SK-N-SH (cell line): ENCODE results near the gene AGBL1. TPM values are rescaled to one million over a fixed set of nuclear protein-coding genes. Genes with fewer than 3 reads are reported as not detected.

Source experiments
- CTCF ChIA-PET: fragments of 300-600, 350-600 bp; formaldehyde crosslinking; extraction: SDS; loops from one replicate; lab custom pipeline; 2021; lab: Yijun Ruan, JAX
- POLR2A ChIA-PET: fragments of 350-600 bp; sonication (Branson Sonifier 250); formaldehyde crosslinking; extraction: SDS; loops from one replicate; lab custom pipeline; 2020; ENCODE audit warnings: antibody characterized with exemption, inconsistent platforms; lab: Yijun Ruan, JAX
- DNase-seq: peaks from one replicate; pipeline ENCODE4 v3.0.0; 2012
- H2AFZ ChIP-seq: fragments of 200-600 bp; sonication (generic); 2 replicates; pipeline ENCODE4 v1.8.1; 2016; ENCODE audit warnings: antibody characterized with exemption, mild to moderate bottlenecking, low read depth
- H3F3A ChIP-seq: fragments of 200-600 bp; sonication (generic); replicated peaks from 2 replicates; pipeline ENCODE3; 2016; ENCODE audit warnings: antibody characterized with exemption, mild to moderate bottlenecking; ENCODE audit not compliant: insufficient read depth
- H3K27ac ChIP-seq, 2 experiments: fragments of 200-500 bp in 1 of 2; fragments of 200-600 bp in 1 of 2; sonication (Bioruptor generic) in 1 of 2; sonication (generic), shearing (Covaris generic) in 1 of 2; 2 replicates each; pipeline versions ENCODE4 v1.5.1 to v1.6.1; 2014 to 2016; ENCODE audit warnings: low read depth in 2 of 2, inconsistent platforms in 1 of 2, low read length in 1 of 2, mild to moderate bottlenecking in 1 of 2, mixed read lengths in 1 of 2
- H3K27me3 ChIP-seq: fragments of 200-600 bp; sonication (generic), shearing (Covaris generic); 2 replicates; pipeline ENCODE4 v1.6.1; 2016; ENCODE audit warnings: mixed run types; ENCODE audit not compliant: insufficient read depth
- H3K36me3 ChIP-seq, 2 experiments: fragments of 200-500 bp in 1 of 2; fragments of 200-600 bp in 1 of 2; sonication (Bioruptor generic) in 1 of 2; sonication (generic) in 1 of 2; replicated peaks in 1 of 2; 2 replicates each; pipeline versions ENCODE3 to v1.5.1; 2014 to 2016; ENCODE audit warnings: low read length in 1 of 2, mild to moderate bottlenecking in 1 of 2; ENCODE audit not compliant: insufficient read depth in 2 of 2, control insufficient read depth in 1 of 2
- H3K4me1 ChIP-seq, 2 experiments: fragments of 200-500 bp in 1 of 2; fragments of 200-600 bp in 1 of 2; sonication (Bioruptor generic) in 1 of 2; sonication (generic), shearing (Covaris generic) in 1 of 2; 2 replicates each; pipeline versions ENCODE4 v1.5.1 to v1.6.1; 2014 to 2016; ENCODE audit warnings: low read depth in 1 of 2, low read length in 1 of 2, mixed run types in 1 of 2; ENCODE audit not compliant: insufficient read depth in 2 of 2, control insufficient read depth in 1 of 2
- H3K4me2 ChIP-seq: fragments of 200-600 bp; sonication (generic), shearing (Covaris generic); 2 replicates; pipeline ENCODE4 v1.6.1; 2017; ENCODE audit warnings: mixed run types
- H3K4me3 ChIP-seq, 2 experiments: fragments of 200-500 bp in 1 of 2; fragments of 200-600 bp in 1 of 2; sonication (Bioruptor generic) in 1 of 2; sonication (generic), shearing (Covaris generic) in 1 of 2; 2 replicates each; pipeline versions ENCODE4 v1.5.1 to v1.8.1; 2014 to 2016; ENCODE audit warnings: low read depth in 2 of 2, inconsistent platforms in 1 of 2, low read length in 1 of 2, mild to moderate bottlenecking in 1 of 2, mixed read lengths in 1 of 2, moderate library complexity in 1 of 2
- H3K79me2 ChIP-seq: fragments of 200-600 bp; sonication (generic); 2 replicates; pipeline ENCODE4 v1.8.1; 2017; ENCODE audit warnings: mild to moderate bottlenecking; ENCODE audit not compliant: insufficient read depth
- H3K9ac ChIP-seq: fragments of 200-600 bp; sonication (generic); 2 replicates; pipeline ENCODE4 v1.6.1; 2017; ENCODE audit warnings: mixed run types
- H3K9me2 ChIP-seq: fragments of 200-600 bp; sonication (generic); 2 replicates; pipeline ENCODE4 v1.6.1; 2017; ENCODE audit warnings: mixed run types
- H3K9me3 ChIP-seq: fragments of 200-600 bp; sonication (generic); 2 replicates; pipeline ENCODE4 v1.6.1; 2017; ENCODE audit warnings: mixed run types, mild to moderate bottlenecking, moderate library complexity
- H4K20me1 ChIP-seq: fragments of 200-600 bp; sonication (generic); 2 replicates; pipeline ENCODE4 v1.6.1; 2017; ENCODE audit warnings: mild to moderate bottlenecking, mixed run types; ENCODE audit not compliant: insufficient read depth
- CHD2 ChIP-seq: fragments of 150-350 bp; IDR thresholded peaks from 2 replicates; pipeline ENCODE4 v1.6.1; 2018; ENCODE audit warnings: low read length; ENCODE audit not compliant: partially characterized antibody
- ELF1 ChIP-seq: IDR thresholded peaks from 2 replicates; pipeline ENCODE4 v1.4.0; 2012
- EP300 ChIP-seq, 2 experiments: IDR thresholded peaks; 2 replicates each; pipeline versions ENCODE4 v1.4.0 to v1.6.1; 2012; ENCODE audit warnings: borderline replicate concordance in 1 of 2, low read depth in 1 of 2, low read length in 1 of 2
- EZH2phosphoT487 ChIP-seq: fragments of 200-600 bp; sonication (generic); IDR thresholded peaks from 2 replicates; pipeline ENCODE4 v1.6.1; 2017; ENCODE audit warnings: low read depth, mixed run types, mild to moderate bottlenecking, antibody characterized with exemption, moderate library complexity, borderline replicate concordance
- FOSL2 ChIP-seq: IDR thresholded peaks from 2 replicates; pipeline ENCODE4 v1.4.0; 2012; ENCODE audit warnings: low read depth, mild to moderate bottlenecking, moderate library complexity, borderline replicate concordance
- FOXM1 ChIP-seq: IDR thresholded peaks from 2 replicates; pipeline ENCODE4 v1.4.0; 2012; ENCODE audit warnings: low read depth, mild to moderate bottlenecking
- GABPA ChIP-seq: IDR thresholded peaks from 2 replicates; pipeline ENCODE4 v1.4.0; 2012; ENCODE audit warnings: low read depth, mild to moderate bottlenecking
- GATA2 ChIP-seq: sonication (generic); formaldehyde crosslinking; IDR thresholded peaks from 2 replicates; pipeline ENCODE4 v1.5.0; 2020; ENCODE audit warnings: mild to moderate bottlenecking, missing genetic modification reagents
- JUND ChIP-seq: IDR thresholded peaks from 2 replicates; pipeline ENCODE4 v1.4.0; 2012
- MXI1 ChIP-seq: IDR thresholded peaks from 2 replicates; pipeline ENCODE4 v1.6.1; 2012; ENCODE audit warnings: mild to moderate bottlenecking, low read depth, low read length, improper control_type of control experiment
- NFIC ChIP-seq: IDR thresholded peaks from 2 replicates; pipeline ENCODE4 v1.4.0; 2012; ENCODE audit warnings: borderline replicate concordance
- NRF1 ChIP-seq: IDR thresholded peaks from 2 replicates; pipeline ENCODE4 v1.6.1; 2012; ENCODE audit warnings: low read depth, mild to moderate bottlenecking, low read length
- POLR2AphosphoS5 ChIP-seq: IDR thresholded peaks from 2 replicates; pipeline ENCODE4 v1.6.1; 2012; ENCODE audit warnings: low read depth, low read length
- RCOR1 ChIP-seq: fragments of 150-350 bp; IDR thresholded peaks from 2 replicates; pipeline ENCODE4 v1.6.1; 2017; ENCODE audit warnings: antibody characterized with exemption, low read length
- RFX5 ChIP-seq: IDR thresholded peaks from 2 replicates; pipeline ENCODE4 v1.6.1; 2012; ENCODE audit warnings: mild to moderate bottlenecking, improper control_type of control experiment, low read length
- RXRA ChIP-seq: IDR thresholded peaks from 2 replicates; pipeline ENCODE4 v1.4.0; 2012; ENCODE audit warnings: low read depth, mild to moderate bottlenecking, borderline replicate concordance
- SIN3A ChIP-seq: IDR thresholded peaks from 2 replicates; pipeline ENCODE4 v1.6.1; 2012; ENCODE audit warnings: low read depth, mild to moderate bottlenecking, low read length, moderate library complexity, borderline replicate concordance
- SMC3 ChIP-seq: IDR thresholded peaks from 2 replicates; pipeline ENCODE4 v1.6.1; 2012; ENCODE audit warnings: low read depth, low read length, improper control_type of control experiment
- TAF1 ChIP-seq: IDR thresholded peaks from 2 replicates; pipeline ENCODE4 v1.6.1; 2012; ENCODE audit warnings: low read depth, mild to moderate bottlenecking, low read length, moderate library complexity, borderline replicate concordance
- TCF12 ChIP-seq: IDR thresholded peaks from 2 replicates; pipeline ENCODE4 v1.4.0; 2012
- TEAD4 ChIP-seq: IDR thresholded peaks from 2 replicates; pipeline ENCODE4 v1.4.0; 2012; ENCODE audit warnings: mild to moderate bottlenecking, borderline replicate concordance; ENCODE audit not compliant: insufficient read depth
- USF2 ChIP-seq: fragments of 150-350 bp; IDR thresholded peaks from 2 replicates; pipeline ENCODE4 v1.6.1; 2017; ENCODE audit warnings: antibody characterized with exemption, low read length, low read depth, borderline replicate concordance
- YY1 ChIP-seq: IDR thresholded peaks from 2 replicates; pipeline ENCODE4 v1.4.0; 2012; ENCODE audit warnings: low read depth, mild to moderate bottlenecking
- ZBTB33 ChIP-seq: IDR thresholded peaks from 2 replicates; pipeline ENCODE4 v1.4.0; 2012; ENCODE audit warnings: low read depth, borderline replicate concordance
- WGBS: methylation state at CpG from one replicate; pipeline ENCODE4 v1.1.6; 2017; ENCODE audit warnings: low lambda C conversion rate; 5-methylcytosine and 5-hydroxymethylcytosine counted together
- polyA plus RNA-seq, 3 experiments: library from polyadenylated mRNA; depleted of rRNA; stranded (reverse); fragments of >200 nt; gene quantifications; 2 replicates each; pipeline ENCODE4 v1.2.3, GENCODE V29; 2012

The AGBL1 gene
- polyA plus RNA-seq, 1 of the 3 experiments (the other 2 are of a cell fraction): not detected

GRCh38 chr15:86556396-86557017, 476.8 kb downstream of the AGBL1 start:
- Histone ChIP-seq H3K9ac (no peak overlapping the region), H3K9me2 (no peaks in the 10 kb centered on the region), H3K79me2 (no peaks in the 10 kb centered on the region), H2AFZ (no peak overlapping the region), H3F3A (no peaks in the 10 kb centered on the region), H3K4me1 (no peaks in the 10 kb centered on the region), H4K20me1 (no peaks in the 10 kb centered on the region), H3K27me3 (no peaks in the 10 kb centered on the region), H3K36me3 (no peaks in the 10 kb centered on the region)
- no peak for TF ChIP-seq JUND
- no peak for TF ChIP-seq SIN3A
- no peak for TF ChIP-seq NRF1
- TF ChIP-seq EZH2phosphoT487: no peak
- TF ChIP-seq NFIC: no peak
- TF ChIP-seq USF2: no peak
- TF ChIP-seq ZBTB33: no peak
- no peak for TF ChIP-seq FOXM1
- TF ChIP-seq FOSL2: no peak
- TF ChIP-seq GABPA: no peak
- no peak for TF ChIP-seq RXRA
- no peak for TF ChIP-seq TCF12
- TF ChIP-seq RCOR1: no peak
- no peak for TF ChIP-seq POLR2AphosphoS5
- no peak for TF ChIP-seq RFX5
- TF ChIP-seq ELF1: no peak
- TF ChIP-seq, all 33 proteins: peak for 0
- no peaks in the 10 kb centered on the region for H3K9me3 ChIP-seq
- no peak overlapping the region for H3K4me3 ChIP-seq
- ChIA-PET CTCF (interaction anchor here (0.9 kb wide), 1 partner anchor 11 kb away, joined by 3 read pairs; no protein-coding TSS in a partner anchor), POLR2A (no interaction called here)
- no peak overlapping the region for H3K27ac ChIP-seq
- WGBS: 51% methylated on average over 3 of the region's 3 CpGs
- no peak overlapping the region for H3K4me2 ChIP-seq
- no peak for DNase-seq

- no peak for DNase-seq
- no peak overlapping the region for H3K27ac ChIP-seq
- H3K9me3 ChIP-seq: no peaks in the 10 kb centered on the region
- 9% methylated on average over 2 of the region's 3 CpGs for WGBS
- no peaks in the 10 kb centered on the region for H3K4me1 ChIP-seq
- no peaks in the 10 kb centered on the region for H3F3A ChIP-seq
- no peaks in the 10 kb centered on the region for H4K20me1 ChIP-seq
- no peak overlapping the region for H3K4me3 ChIP-seq
- H3K9me2 ChIP-seq: no peaks in the 10 kb centered on the region
- no peak overlapping the region for H3K9ac ChIP-seq
- H3K27me3 ChIP-seq: no peaks in the 10 kb centered on the region
- no peak overlapping the region for H2AFZ ChIP-seq
- no peaks in the 10 kb centered on the region for H3K36me3 ChIP-seq
- ChIA-PET CTCF (interaction anchor here (0.9 kb wide), 1 partner anchor 12 kb away, joined by 3 read pairs; no protein-coding TSS in a partner anchor), POLR2A (no interaction called here)
- H3K4me2 ChIP-seq: no peak overlapping the region
- H3K79me2 ChIP-seq: no peaks in the 10 kb centered on the region
- no peak for TF ChIP-seq NRF1
- no peak for TF ChIP-seq EP300 (IDR thresholded peaks at IDR 0.05; ENCODE audit: borderline replicate concordance in 1 of 2, low read depth in 1 of 2, low read length in 1 of 2)
- TF ChIP-seq SMC3: no peak
- no peak for TF ChIP-seq GATA2 (CRISPR knock-in tag)
- TF ChIP-seq NFIC: no peak
- TF ChIP-seq MXI1: no peak
- no peak for TF ChIP-seq CHD2
- no peak for TF ChIP-seq TCF12
- TF ChIP-seq ELF1: no peak
- TF ChIP-seq RCOR1: no peak
- TF ChIP-seq TEAD4: no peak
- TF ChIP-seq YY1: no peak
- no peak for TF ChIP-seq TAF1
- no peak for TF ChIP-seq POLR2AphosphoS5
- TF ChIP-seq FOXM1: no peak
- TF ChIP-seq JUND: no peak
- no peak for TF ChIP-seq ZBTB33
Measured at GRCh38 chr15:86557018-86557550, 477.4 kb downstream of the AGBL1 start.
